DND-41 (cell line): ENCODE data around the gene HIPK4.
A peak's percentile ranks its signal among the peaks of the same experiment; 100 is the strongest.

Source experiments
- EZH2 ChIP-seq: IDR thresholded peaks from 3 replicates; pipeline ENCODE4 v1.6.1; 2012; ENCODE audit warnings: borderline replicate concordance, low read depth, mild to moderate bottlenecking, moderate library complexity, low read length, inconsistent platforms; ENCODE audit not compliant: severe bottlenecking
- TF ChIP-seq, protein P1 (sequence below): IDR thresholded peaks from 2 replicates; pipeline ENCODE4 v1.5.1; 2012; ENCODE audit warnings: borderline replicate concordance, low read length, moderate library complexity, mild to moderate bottlenecking; ENCODE audit not compliant: poor library complexity, severe bottlenecking; ENCODE audit errors: extremely low read depth

GRCh38 chr19:40392894-40393517 is 3.0 kb upstream of the HIPK4 start:
- TF ChIP-seq, protein P1, sequence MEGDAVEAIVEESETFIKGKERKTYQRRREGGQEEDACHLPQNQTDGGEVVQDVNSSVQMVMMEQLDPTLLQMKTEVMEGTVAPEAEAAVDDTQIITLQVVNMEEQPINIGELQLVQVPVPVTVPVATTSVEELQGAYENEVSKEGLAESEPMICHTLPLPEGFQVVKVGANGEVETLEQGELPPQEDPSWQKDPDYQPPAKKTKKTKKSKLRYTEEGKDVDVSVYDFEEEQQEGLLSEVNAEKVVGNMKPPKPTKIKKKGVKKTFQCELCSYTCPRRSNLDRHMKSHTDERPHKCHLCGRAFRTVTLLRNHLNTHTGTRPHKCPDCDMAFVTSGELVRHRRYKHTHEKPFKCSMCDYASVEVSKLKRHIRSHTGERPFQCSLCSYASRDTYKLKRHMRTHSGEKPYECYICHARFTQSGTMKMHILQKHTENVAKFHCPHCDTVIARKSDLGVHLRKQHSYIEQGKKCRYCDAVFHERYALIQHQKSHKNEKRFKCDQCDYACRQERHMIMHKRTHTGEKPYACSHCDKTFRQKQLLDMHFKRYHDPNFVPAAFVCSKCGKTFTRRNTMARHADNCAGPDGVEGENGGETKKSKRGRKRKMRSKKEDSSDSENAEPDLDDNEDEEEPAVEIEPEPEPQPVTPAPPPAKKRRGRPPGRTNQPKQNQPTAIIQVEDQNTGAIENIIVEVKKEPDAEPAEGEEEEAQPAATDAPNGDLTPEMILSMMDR, result peak; percentile 10
- TF ChIP-seq EZH2, result no peak
